Tibial nerve (tissue), 4 donors: Measurements from ENCODE around the gene ARID3A. TPM values are rescaled to one million over a fixed set of nuclear protein-coding genes. Genes with fewer than 3 reads are reported as not detected.

ENCODE experiments used
- DNase-seq, 2 donors: peaks; one replicate each; pipeline ENCODE4 v3.0.0-alpha.2; 2019; ENCODE audit warnings: low spot score in 2 of 2
- H3K27ac ChIP-seq, 4 donors: fragments of 200-600 bp; sonication (generic) in 3 of 4; one replicate each; pipeline ENCODE4 v1.5.1; 2017 to 2019; ENCODE audit warnings: mild to moderate bottlenecking in 1 of 4
- H3K27me3 ChIP-seq, 2 donors: fragments of 200-600 bp; sonication (generic) in 1 of 2; one replicate each; pipeline versions ENCODE4 v1.5.1 to v1.6.0; 2017 to 2019
- H3K36me3 ChIP-seq, 3 donors: fragments of 200-600 bp; sonication (generic); one replicate each; pipeline ENCODE4 v1.5.1; 2018 to 2019
- H3K4me1 ChIP-seq, 4 donors: fragments of 200-600 bp; sonication (generic) in 3 of 4; one replicate each; pipeline ENCODE4 v1.5.1; 2017 to 2019
- H3K4me3 ChIP-seq, 4 donors: fragments of 200-600 bp; sonication (generic) in 3 of 4; one replicate each; pipeline ENCODE4 v1.5.1; 2017 to 2019; ENCODE audit warnings: mild to moderate bottlenecking in 1 of 4, moderate library complexity in 1 of 4
- H3K9me3 ChIP-seq, 4 donors: fragments of 200-600 bp; sonication (generic) in 3 of 4; one replicate each; pipeline ENCODE4 v1.5.1; 2017 to 2019
- EP300 ChIP-seq, 2 donors: sonication (generic); formaldehyde crosslinking; IDR thresholded peaks; one replicate each; pipeline ENCODE4 v1.6.1; 2017; ENCODE audit warnings: antibody characterized with exemption in 2 of 2, mild to moderate bottlenecking in 1 of 2
- POLR2A ChIP-seq, 2 donors: fragments of 450-650 bp; IDR thresholded peaks; one replicate each; pipeline ENCODE4 v1.6.1; 2017; ENCODE audit warnings: antibody characterized with exemption in 2 of 2, mild to moderate bottlenecking in 2 of 2, moderate library complexity in 2 of 2
- WGBS, 2 donors: methylation state at CpG; one replicate each; pipeline ENCODE4 v1.1.5; 2018; 5-methylcytosine and 5-hydroxymethylcytosine counted together
- total RNA-seq, 4 donors: library from RNA; depleted of rRNA; stranded (reverse); fragments of >200 nt; gene quantifications; one replicate each; pipeline ENCODE4 v1.1.0, GENCODE V29; 2016
- TF ChIP-seq, protein P1 (sequence below), 5 experiments: fragments of 200-600 bp in 3 of 5; fragments of 450-650 bp in 2 of 5; sonication (generic) in 3 of 5; IDR thresholded peaks; one replicate each; pipeline ENCODE4 v1.5.1; 2016 to 2019; ENCODE audit warnings: antibody characterized with exemption in 5 of 5, mild to moderate bottlenecking in 3 of 5, moderate library complexity in 2 of 5

Gene ARID3A
- total RNA-seq, 4 donors from 2014 or later: 8.1 to 15.3 (median 12.5) TPM

DNA sequence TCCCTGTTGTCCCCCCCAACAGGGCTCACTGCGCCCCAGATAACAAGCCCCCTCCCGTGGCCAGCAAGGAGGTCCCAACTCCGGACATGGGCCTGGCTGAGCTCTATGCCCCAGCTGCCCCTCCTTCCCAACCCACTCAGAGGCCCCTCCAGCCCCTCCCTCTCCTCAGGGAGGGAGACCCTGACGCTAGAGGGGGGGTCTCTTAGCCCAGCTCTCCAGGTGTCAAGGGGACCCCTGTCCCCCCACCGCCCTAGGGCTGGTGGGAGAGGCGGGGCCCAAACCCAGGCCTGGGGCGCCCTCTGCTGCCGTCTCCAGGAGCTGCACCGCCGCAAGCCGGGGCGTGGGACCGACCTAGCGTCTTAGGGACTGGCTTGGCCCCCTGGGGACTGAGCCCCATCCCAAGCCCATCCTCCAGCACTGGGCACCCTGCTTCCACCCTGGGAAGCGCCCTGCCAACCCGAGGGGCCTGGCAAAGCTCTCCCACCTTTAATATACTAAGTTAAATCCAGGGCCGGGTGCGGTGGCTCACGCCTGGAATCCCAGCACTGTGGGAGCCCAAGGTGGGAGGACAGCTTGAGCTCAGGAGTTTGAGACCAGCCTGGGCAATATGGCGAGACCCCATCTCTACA is 75.8 kb downstream of the ARID3A start:
- no peak for DNase-seq
- Histone ChIP-seq H3K27ac (no peak overlapping the region), H3K36me3 (peaks cover 0 to 8% (median 0%) of the 10 kb centered on the region in 3 donors), H3K4me1 (peaks cover 0 to 20% (median 11%) of the 10 kb centered on the region in 4 donors), H3K9me3 (no peaks in the 10 kb centered on the region), H3K4me3 (no peak overlapping the region), H3K27me3 (peaks cover 0 to 63% of the 10 kb centered on the region in 2 donors)
- 16% methylated on average over 11 to 14 of the region's 20 CpGs for WGBS, 2 donors
- TF ChIP-seq EP300 (IDR thresholded peaks at IDR 0.05) (no peak), POLR2A (IDR thresholded peaks at IDR 0.05) (no peak)
- TF ChIP-seq, protein P1, sequence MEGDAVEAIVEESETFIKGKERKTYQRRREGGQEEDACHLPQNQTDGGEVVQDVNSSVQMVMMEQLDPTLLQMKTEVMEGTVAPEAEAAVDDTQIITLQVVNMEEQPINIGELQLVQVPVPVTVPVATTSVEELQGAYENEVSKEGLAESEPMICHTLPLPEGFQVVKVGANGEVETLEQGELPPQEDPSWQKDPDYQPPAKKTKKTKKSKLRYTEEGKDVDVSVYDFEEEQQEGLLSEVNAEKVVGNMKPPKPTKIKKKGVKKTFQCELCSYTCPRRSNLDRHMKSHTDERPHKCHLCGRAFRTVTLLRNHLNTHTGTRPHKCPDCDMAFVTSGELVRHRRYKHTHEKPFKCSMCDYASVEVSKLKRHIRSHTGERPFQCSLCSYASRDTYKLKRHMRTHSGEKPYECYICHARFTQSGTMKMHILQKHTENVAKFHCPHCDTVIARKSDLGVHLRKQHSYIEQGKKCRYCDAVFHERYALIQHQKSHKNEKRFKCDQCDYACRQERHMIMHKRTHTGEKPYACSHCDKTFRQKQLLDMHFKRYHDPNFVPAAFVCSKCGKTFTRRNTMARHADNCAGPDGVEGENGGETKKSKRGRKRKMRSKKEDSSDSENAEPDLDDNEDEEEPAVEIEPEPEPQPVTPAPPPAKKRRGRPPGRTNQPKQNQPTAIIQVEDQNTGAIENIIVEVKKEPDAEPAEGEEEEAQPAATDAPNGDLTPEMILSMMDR (IDR thresholded peaks at IDR 0.05): peak; percentile 81 to 97 (median 91)

DNA sequence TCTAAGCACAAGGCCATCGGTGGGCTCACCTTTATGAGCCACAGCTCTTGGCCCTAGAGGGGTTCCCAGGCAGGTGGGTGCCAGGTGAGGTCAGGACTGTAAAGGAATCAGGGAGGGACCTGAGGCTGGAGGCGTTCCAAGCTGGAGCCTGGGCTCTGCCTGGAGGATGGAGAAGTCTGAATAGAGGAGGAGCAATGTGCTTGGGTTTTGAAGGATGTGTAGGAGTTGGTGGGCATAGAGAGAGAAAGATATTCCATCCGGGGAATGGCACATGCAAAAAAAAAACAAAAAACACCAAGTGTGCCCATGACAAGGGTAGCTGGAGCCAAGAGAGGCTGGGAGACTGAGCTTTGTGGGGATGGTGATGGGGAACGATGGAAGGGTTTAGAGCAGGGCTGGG is 76.8 kb downstream of the ARID3A start:
- H3K36me3 ChIP-seq: peaks cover 0 to 17% (median 0%) of the 10 kb centered on the region in 3 donors
- no peak for TF ChIP-seq EP300 (IDR thresholded peaks at IDR 0.05)
- TF ChIP-seq POLR2A (IDR thresholded peaks at IDR 0.05): no peak
- TF ChIP-seq, protein P1 (IDR thresholded peaks at IDR 0.05): no peak
- peaks cover 0 to 20% (median 11%) of the 10 kb centered on the region in 4 donors for H3K4me1 ChIP-seq
- H3K27me3 ChIP-seq: peaks cover 0 to 54% of the 10 kb centered on the region in 2 donors
- no peak overlapping the region for H3K27ac ChIP-seq
- WGBS, 2 donors: 81 to 82% methylated on average over 4 of the region's 4 CpGs
- DNase-seq: no peak
- H3K9me3 ChIP-seq: no peaks in the 10 kb centered on the region
- no peak overlapping the region for H3K4me3 ChIP-seq

DNA sequence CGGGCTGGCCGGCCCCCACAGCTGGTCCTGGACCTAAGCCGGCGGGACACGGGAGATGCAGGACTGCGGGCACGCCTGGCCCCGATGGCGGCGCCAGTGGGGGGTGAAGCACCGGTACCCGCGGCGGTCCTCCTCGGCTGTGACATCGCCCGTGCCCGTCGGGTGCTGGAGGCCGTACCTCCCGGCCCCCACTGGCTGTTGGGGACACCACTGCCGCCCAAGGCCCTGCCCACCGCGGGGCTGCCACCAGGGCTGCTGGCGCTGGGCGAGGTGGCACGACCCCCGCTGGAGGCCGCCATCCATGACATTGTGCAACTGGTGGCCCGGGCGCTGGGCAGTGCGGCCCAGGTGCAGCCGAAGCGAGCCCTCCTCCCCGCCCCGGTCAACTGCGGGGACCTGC is 77.4 kb downstream of the ARID3A start:
- DNase-seq: no peak
- Histone ChIP-seq H3K36me3 (peaks cover 0 to 24% (median 0%) of the 10 kb centered on the region in 3 donors), H3K4me1 (peaks cover 0 to 20% (median 11%) of the 10 kb centered on the region in 4 donors), H3K9me3 (no peaks in the 10 kb centered on the region), H3K27ac (no peak overlapping the region), H3K4me3 (no peak overlapping the region), H3K27me3 (peaks cover 0 to 47% of the 10 kb centered on the region in 2 donors)
- WGBS, 2 donors: 81 to 95% methylated on average over 10 to 37 of the region's 37 CpGs
- TF ChIP-seq EP300 (IDR thresholded peaks at IDR 0.05): no peak
- TF ChIP-seq POLR2A (IDR thresholded peaks at IDR 0.05): no peak
- TF ChIP-seq, protein P1 (IDR thresholded peaks at IDR 0.05): no peak

DNA sequence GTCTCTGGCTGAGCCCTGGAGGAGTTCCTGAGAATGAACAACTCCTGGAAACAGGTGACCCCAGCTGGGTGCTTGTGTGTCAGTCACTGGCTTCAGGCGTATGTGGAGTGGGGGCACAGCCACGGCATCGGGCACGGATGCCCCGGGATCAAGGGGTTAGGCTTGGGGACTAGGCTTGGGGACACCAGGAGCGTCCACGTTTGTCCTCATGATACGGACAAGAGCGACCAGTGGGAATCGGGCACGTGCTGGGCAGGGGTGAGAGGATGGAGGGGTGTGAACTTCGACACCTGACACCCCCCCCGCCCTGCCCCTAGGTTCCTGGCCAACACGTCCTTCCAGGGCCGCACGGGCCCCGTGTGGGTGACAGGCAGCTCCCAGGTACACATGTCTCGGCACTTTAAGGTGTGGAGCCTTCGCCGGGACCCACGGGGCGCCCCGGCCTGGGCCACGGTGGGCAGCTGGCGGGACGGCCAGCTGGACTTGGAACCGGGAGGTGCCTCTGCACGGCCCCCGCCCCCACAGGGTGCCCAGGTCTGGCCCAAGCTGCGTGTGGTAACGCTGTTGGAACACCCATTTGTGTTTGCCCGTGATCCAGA is 78.5 kb downstream of the ARID3A start:
- H3K9me3 ChIP-seq: no peaks in the 10 kb centered on the region
- TF ChIP-seq EP300 (IDR thresholded peaks at IDR 0.05): no peak
- TF ChIP-seq POLR2A (IDR thresholded peaks at IDR 0.05): no peak
- TF ChIP-seq, protein P1 (IDR thresholded peaks at IDR 0.05): no peak
- 64 to 68% methylated on average over 27 to 31 of the region's 32 CpGs for WGBS, 2 donors
- DNase-seq: no peak
- H3K27me3 ChIP-seq: peaks cover 0 to 37% of the 10 kb centered on the region in 2 donors
- H3K27ac ChIP-seq: no peak overlapping the region
- H3K36me3 ChIP-seq: peaks cover 0 to 34% (median 3%) of the 10 kb centered on the region in 3 donors
- peaks cover 0 to 20% (median 11%) of the 10 kb centered on the region in 4 donors for H3K4me1 ChIP-seq
- H3K4me3 ChIP-seq: no peak overlapping the region
